ENCODE data around the gene KANSL1. TPM values are rescaled to one million over a fixed set of nuclear protein-coding genes. Genes with fewer than 3 reads are reported as not detected.

The KANSL1 gene
- total RNA-seq, 1 donor from 2014 or later = 191 TPM

DNA sequence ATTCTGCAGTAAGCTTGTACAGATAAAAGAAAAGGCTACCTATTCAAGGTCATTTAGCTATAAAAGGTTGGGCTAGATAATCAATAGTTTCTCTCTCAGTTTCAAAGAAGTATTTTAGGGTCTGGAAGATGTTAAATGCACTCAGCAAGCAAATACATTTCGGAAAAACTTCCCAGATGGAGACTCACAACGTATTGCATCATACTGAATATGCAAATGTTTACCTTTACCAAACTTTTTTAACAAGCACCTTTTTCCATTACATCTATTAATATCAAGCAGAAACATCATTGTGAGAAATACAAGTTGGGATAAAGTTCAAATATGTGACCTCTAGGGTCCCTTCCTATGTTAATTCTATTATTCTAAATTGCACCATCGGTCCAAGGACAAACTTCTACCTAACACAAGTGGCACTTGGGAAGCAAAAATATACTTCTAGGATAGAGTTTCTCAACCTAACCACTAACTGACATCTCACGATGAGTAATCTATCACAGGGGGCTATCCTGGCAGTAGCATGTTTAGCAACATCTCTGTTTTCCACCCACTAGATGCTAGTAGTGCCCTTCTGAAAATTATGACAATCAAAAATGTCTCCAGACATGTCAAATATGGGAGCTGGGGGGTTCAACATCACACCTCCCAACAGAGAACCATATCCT lies 14.5 kb downstream of the KANSL1 start:
- Mint-ChIP-seq H3K9me3 (ENCODE audit: unreplicated experiment) (peaks cover 3% of the 10 kb centered on the region), H3K27me3 (ENCODE audit: unreplicated experiment) (peaks cover 3% of the 10 kb centered on the region), H3K27ac (ENCODE audit: unreplicated experiment) (no peak overlapping the region), H3K4me1 (ENCODE audit: low read depth, unreplicated experiment) (peaks cover 36% of the 10 kb centered on the region), H3K36me3 (ENCODE audit: unreplicated experiment) (no peaks in the 10 kb centered on the region), H3K4me3 (ENCODE audit: unreplicated experiment) (peak overlapping the region; percentile 2)
- no peak for DNase-seq
- TF ChIP-seq, protein P1, sequence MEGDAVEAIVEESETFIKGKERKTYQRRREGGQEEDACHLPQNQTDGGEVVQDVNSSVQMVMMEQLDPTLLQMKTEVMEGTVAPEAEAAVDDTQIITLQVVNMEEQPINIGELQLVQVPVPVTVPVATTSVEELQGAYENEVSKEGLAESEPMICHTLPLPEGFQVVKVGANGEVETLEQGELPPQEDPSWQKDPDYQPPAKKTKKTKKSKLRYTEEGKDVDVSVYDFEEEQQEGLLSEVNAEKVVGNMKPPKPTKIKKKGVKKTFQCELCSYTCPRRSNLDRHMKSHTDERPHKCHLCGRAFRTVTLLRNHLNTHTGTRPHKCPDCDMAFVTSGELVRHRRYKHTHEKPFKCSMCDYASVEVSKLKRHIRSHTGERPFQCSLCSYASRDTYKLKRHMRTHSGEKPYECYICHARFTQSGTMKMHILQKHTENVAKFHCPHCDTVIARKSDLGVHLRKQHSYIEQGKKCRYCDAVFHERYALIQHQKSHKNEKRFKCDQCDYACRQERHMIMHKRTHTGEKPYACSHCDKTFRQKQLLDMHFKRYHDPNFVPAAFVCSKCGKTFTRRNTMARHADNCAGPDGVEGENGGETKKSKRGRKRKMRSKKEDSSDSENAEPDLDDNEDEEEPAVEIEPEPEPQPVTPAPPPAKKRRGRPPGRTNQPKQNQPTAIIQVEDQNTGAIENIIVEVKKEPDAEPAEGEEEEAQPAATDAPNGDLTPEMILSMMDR (IDR thresholded peaks at IDR 0.05; ENCODE audit: partially characterized antibody, unreplicated experiment) = no peak

DNA sequence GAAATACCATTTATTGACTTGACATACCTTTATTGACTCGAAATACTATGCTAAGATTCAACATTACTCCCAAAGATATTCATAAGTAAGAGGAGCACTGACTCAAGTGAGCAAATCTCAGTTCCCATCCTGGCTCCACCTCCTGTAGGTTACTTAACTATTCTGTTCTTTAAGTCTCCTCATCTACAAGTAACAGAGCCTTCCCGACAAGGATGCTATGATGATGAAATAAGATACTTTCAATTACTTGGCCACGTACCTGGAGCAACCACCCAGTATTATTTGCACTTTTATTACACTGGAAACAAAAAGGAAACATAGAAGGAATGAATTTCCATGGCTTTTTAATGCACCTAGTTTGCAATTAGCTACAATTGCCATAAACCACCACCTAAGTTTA lies 16.3 kb downstream of the KANSL1 start:
- no peak overlapping the region for H3K27ac Mint-ChIP-seq (ENCODE audit: unreplicated experiment)
- H3K9me3 Mint-ChIP-seq (ENCODE audit: unreplicated experiment) = peaks cover 3% of the 10 kb centered on the region
- no peak for DNase-seq
- TF ChIP-seq, protein P1 (IDR thresholded peaks at IDR 0.05; ENCODE audit: partially characterized antibody, unreplicated experiment) = no peak
- no peaks in the 10 kb centered on the region for H3K36me3 Mint-ChIP-seq (ENCODE audit: unreplicated experiment)
- H3K4me3 Mint-ChIP-seq (ENCODE audit: unreplicated experiment) = no peak overlapping the region
- peaks cover 3% of the 10 kb centered on the region for H3K27me3 Mint-ChIP-seq (ENCODE audit: unreplicated experiment)
- H3K4me1 Mint-ChIP-seq (ENCODE audit: low read depth, unreplicated experiment) = peaks cover 36% of the 10 kb centered on the region

DNA sequence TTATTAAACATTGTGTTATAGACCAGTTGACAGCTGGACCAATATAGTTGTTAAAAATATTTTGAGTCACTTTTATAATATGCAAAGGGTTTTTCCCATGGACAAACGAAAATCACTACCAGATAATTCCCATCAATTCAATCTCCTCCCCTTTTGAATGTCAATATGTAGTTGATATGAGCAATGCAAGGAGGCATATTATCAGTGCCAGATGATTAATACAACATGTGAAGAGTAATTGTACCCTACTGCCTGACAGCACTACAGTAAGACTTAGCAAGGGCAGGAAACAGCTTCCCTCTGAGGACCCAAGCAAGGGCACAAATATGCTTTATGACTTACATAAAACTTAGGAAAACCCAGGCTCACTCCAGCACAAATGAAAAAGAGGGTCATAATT lies 17.3 kb downstream of the KANSL1 start:
- TF ChIP-seq, protein P1 (IDR thresholded peaks at IDR 0.05; ENCODE audit: partially characterized antibody, unreplicated experiment) = no peak
- no peak for DNase-seq
- H3K27me3 Mint-ChIP-seq (ENCODE audit: unreplicated experiment) = peaks cover 1% of the 10 kb centered on the region
- H3K4me3 Mint-ChIP-seq (ENCODE audit: unreplicated experiment) = no peak overlapping the region
- no peaks in the 10 kb centered on the region for H3K36me3 Mint-ChIP-seq (ENCODE audit: unreplicated experiment)
- H3K27ac Mint-ChIP-seq (ENCODE audit: unreplicated experiment) = no peak overlapping the region
- H3K9me3 Mint-ChIP-seq (ENCODE audit: unreplicated experiment) = peaks cover 5% of the 10 kb centered on the region
- peaks cover 36% of the 10 kb centered on the region for H3K4me1 Mint-ChIP-seq (ENCODE audit: low read depth, unreplicated experiment)

DNA sequence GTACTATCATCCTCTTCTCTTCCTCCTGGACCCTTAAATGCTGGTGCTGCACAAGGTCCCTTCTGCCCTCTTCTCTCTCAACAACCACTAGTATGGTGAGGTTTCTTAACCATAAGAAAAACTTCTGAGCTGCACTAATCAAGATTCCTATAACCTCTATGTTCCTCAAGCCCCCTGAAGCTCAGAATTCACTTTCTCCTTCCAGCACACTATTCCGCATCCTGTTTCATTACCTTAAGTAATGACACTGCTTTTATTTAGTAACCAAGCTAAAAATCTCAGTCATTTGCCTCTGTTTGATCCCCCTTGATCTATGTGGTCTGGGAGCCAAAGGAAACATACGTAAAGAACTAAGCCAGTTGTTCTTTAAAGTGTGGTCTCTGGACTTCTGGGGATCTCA lies 20.1 kb downstream of the KANSL1 start:
- Mint-ChIP-seq H3K27me3 (ENCODE audit: unreplicated experiment) (peaks cover 1% of the 10 kb centered on the region), H3K4me3 (ENCODE audit: unreplicated experiment) (no peak overlapping the region), H3K9me3 (ENCODE audit: unreplicated experiment) (peaks cover 3% of the 10 kb centered on the region), H3K27ac (ENCODE audit: unreplicated experiment) (no peak overlapping the region), H3K4me1 (ENCODE audit: low read depth, unreplicated experiment) (peaks cover 21% of the 10 kb centered on the region), H3K36me3 (ENCODE audit: unreplicated experiment) (no peaks in the 10 kb centered on the region)
- TF ChIP-seq, protein P1 (IDR thresholded peaks at IDR 0.05; ENCODE audit: partially characterized antibody, unreplicated experiment) = no peak
- DNase-seq = no peak

DNA sequence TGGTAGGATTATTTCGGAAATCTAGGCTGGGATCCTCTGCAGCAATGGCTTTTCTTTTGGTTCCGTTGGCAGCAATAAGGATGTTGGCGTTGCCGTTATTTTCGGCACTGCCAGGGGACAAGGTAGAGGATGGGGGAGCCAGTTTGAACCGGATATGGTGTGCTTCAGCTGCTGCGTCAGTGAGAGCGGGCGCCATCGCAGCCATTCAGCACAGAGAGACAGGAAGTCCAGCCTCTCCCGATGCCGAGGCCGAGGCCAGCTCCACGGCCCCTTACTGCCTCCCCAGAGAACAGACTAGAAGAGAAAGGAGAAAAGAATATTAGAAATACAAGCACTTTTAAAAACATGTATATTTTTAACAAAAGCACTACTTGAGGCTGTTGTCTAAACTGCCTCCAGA lies 21.3 kb downstream of the KANSL1 start:
- Mint-ChIP-seq H3K36me3 (ENCODE audit: unreplicated experiment) (no peaks in the 10 kb centered on the region), H3K27ac (ENCODE audit: unreplicated experiment) (no peak overlapping the region)
- DNase-seq = no peak

More for the DNA sequence above, 21.3 kb downstream of the KANSL1 start:
- peaks cover 1% of the 10 kb centered on the region for H3K27me3 Mint-ChIP-seq (ENCODE audit: unreplicated experiment)
- H3K9me3 Mint-ChIP-seq (ENCODE audit: unreplicated experiment) = peaks cover 1% of the 10 kb centered on the region
- H3K4me1 Mint-ChIP-seq (ENCODE audit: low read depth, unreplicated experiment) = peaks cover 22% of the 10 kb centered on the region
- H3K4me3 Mint-ChIP-seq (ENCODE audit: unreplicated experiment) = peak overlapping the region; percentile 12
- TF ChIP-seq, protein P1 (IDR thresholded peaks at IDR 0.05; ENCODE audit: partially characterized antibody, unreplicated experiment) = no peak
